ENCODE data around the gene CWC27.

DNA sequence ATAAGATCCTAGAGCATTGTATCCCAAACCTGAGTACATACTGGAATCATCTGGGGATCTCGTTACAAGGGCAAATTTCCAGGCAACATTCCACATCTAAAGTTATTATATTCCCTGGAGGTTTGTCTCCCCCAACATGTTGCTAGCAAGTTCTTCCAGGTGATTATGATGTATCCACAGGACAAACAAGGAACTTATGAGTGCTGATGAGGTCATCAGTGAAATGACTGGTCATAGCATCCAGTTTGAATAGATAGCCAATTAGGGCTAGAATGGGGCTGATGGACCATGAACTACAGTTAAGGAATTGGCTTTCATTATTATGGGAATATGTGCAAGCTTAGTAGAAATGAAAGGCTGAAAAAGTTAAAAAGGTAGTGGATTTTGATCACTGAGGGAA lies 115.2 kb downstream of the CWC27 start:
- TF ChIP-seq, protein P1, sequence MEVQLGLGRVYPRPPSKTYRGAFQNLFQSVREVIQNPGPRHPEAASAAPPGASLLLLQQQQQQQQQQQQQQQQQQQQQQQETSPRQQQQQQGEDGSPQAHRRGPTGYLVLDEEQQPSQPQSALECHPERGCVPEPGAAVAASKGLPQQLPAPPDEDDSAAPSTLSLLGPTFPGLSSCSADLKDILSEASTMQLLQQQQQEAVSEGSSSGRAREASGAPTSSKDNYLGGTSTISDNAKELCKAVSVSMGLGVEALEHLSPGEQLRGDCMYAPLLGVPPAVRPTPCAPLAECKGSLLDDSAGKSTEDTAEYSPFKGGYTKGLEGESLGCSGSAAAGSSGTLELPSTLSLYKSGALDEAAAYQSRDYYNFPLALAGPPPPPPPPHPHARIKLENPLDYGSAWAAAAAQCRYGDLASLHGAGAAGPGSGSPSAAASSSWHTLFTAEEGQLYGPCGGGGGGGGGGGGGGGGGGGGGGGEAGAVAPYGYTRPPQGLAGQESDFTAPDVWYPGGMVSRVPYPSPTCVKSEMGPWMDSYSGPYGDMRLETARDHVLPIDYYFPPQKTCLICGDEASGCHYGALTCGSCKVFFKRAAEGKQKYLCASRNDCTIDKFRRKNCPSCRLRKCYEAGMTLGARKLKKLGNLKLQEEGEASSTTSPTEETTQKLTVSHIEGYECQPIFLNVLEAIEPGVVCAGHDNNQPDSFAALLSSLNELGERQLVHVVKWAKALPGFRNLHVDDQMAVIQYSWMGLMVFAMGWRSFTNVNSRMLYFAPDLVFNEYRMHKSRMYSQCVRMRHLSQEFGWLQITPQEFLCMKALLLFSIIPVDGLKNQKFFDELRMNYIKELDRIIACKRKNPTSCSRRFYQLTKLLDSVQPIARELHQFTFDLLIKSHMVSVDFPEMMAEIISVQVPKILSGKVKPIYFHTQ (CRISPR knock-in tag; IDR thresholded peaks at IDR 0.05), result no peak
- TF ChIP-seq, protein P2, sequence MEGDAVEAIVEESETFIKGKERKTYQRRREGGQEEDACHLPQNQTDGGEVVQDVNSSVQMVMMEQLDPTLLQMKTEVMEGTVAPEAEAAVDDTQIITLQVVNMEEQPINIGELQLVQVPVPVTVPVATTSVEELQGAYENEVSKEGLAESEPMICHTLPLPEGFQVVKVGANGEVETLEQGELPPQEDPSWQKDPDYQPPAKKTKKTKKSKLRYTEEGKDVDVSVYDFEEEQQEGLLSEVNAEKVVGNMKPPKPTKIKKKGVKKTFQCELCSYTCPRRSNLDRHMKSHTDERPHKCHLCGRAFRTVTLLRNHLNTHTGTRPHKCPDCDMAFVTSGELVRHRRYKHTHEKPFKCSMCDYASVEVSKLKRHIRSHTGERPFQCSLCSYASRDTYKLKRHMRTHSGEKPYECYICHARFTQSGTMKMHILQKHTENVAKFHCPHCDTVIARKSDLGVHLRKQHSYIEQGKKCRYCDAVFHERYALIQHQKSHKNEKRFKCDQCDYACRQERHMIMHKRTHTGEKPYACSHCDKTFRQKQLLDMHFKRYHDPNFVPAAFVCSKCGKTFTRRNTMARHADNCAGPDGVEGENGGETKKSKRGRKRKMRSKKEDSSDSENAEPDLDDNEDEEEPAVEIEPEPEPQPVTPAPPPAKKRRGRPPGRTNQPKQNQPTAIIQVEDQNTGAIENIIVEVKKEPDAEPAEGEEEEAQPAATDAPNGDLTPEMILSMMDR (IDR thresholded peaks at IDR 0.05), result no peak
- TF ChIP-seq, protein P3, sequence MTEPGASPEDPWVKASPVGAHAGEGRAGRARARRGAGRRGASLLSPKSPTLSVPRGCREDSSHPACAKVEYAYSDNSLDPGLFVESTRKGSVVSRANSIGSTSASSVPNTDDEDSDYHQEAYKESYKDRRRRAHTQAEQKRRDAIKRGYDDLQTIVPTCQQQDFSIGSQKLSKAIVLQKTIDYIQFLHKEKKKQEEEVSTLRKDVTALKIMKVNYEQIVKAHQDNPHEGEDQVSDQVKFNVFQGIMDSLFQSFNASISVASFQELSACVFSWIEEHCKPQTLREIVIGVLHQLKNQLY (CRISPR knock-in tag; IDR thresholded peaks at IDR 0.05), result no peak
- no peak for TF ChIP-seq ZNF317 (CRISPR knock-in tag; IDR thresholded peaks at IDR 0.05; ENCODE audit: borderline replicate concordance, low read depth)
- TF ChIP-seq, protein P4, sequence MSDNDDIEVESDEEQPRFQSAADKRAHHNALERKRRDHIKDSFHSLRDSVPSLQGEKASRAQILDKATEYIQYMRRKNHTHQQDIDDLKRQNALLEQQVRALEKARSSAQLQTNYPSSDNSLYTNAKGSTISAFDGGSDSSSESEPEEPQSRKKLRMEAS (CRISPR knock-in tag; IDR thresholded peaks at IDR 0.05), result no peak
- TF ChIP-seq ZNF121 (CRISPR knock-in tag; IDR thresholded peaks at IDR 0.05), result no peak
- no peak for TF ChIP-seq HMGA2 (CRISPR knock-in tag; IDR thresholded peaks at IDR 0.05)
- TF ChIP-seq, protein P5, sequence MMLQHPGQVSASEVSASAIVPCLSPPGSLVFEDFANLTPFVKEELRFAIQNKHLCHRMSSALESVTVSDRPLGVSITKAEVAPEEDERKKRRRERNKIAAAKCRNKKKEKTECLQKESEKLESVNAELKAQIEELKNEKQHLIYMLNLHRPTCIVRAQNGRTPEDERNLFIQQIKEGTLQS (CRISPR knock-in tag; conservative IDR thresholded peaks at IDR 0.05), result no peak
- TF ChIP-seq, protein P6, sequence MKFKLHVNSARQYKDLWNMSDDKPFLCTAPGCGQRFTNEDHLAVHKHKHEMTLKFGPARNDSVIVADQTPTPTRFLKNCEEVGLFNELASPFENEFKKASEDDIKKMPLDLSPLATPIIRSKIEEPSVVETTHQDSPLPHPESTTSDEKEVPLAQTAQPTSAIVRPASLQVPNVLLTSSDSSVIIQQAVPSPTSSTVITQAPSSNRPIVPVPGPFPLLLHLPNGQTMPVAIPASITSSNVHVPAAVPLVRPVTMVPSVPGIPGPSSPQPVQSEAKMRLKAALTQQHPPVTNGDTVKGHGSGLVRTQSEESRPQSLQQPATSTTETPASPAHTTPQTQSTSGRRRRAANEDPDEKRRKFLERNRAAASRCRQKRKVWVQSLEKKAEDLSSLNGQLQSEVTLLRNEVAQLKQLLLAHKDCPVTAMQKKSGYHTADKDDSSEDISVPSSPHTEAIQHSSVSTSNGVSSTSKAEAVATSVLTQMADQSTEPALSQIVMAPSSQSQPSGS (CRISPR knock-in tag; IDR thresholded peaks at IDR 0.05; ENCODE audit: borderline replicate concordance, low read depth), result no peak
- no peak for TF ChIP-seq NR1H2 (CRISPR knock-in tag; IDR thresholded peaks at IDR 0.05)
- TF ChIP-seq, protein P7, sequence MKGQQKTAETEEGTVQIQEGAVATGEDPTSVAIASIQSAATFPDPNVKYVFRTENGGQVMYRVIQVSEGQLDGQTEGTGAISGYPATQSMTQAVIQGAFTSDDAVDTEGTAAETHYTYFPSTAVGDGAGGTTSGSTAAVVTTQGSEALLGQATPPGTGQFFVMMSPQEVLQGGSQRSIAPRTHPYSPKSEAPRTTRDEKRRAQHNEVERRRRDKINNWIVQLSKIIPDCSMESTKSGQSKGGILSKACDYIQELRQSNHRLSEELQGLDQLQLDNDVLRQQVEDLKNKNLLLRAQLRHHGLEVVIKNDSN (CRISPR knock-in tag; IDR thresholded peaks at IDR 0.05), result no peak
- no peak for TF ChIP-seq MYBL2 (CRISPR knock-in tag; IDR thresholded peaks at IDR 0.05)

All from WTC11 (cell line).